ENCODE results near the gene GBGT1.

GRCh38 chr9:133107245-133107722 lies 56.4 kb downstream of the GBGT1 start:
- no peak for TF ChIP-seq POLR2A (IDR thresholded peaks at IDR 0.05)
- TF ChIP-seq, protein P1, sequence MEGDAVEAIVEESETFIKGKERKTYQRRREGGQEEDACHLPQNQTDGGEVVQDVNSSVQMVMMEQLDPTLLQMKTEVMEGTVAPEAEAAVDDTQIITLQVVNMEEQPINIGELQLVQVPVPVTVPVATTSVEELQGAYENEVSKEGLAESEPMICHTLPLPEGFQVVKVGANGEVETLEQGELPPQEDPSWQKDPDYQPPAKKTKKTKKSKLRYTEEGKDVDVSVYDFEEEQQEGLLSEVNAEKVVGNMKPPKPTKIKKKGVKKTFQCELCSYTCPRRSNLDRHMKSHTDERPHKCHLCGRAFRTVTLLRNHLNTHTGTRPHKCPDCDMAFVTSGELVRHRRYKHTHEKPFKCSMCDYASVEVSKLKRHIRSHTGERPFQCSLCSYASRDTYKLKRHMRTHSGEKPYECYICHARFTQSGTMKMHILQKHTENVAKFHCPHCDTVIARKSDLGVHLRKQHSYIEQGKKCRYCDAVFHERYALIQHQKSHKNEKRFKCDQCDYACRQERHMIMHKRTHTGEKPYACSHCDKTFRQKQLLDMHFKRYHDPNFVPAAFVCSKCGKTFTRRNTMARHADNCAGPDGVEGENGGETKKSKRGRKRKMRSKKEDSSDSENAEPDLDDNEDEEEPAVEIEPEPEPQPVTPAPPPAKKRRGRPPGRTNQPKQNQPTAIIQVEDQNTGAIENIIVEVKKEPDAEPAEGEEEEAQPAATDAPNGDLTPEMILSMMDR (IDR thresholded peaks at IDR 0.05), result no peak
